ENCODE results near the gene TTBK2. TPM values are rescaled to one million over a fixed set of nuclear protein-coding genes. Genes with fewer than 3 reads are reported as not detected.

The TTBK2 gene
- total RNA-seq, 1 experiment from 2014 or later: 18.6 TPM

- Mint-ChIP-seq H3K27ac (no peak overlapping the region), H3K4me1 (peaks cover 17% of the 10 kb centered on the region), H3K27me3 (ENCODE audit: low read depth) (no peaks in the 10 kb centered on the region), H3K9me3 (no peaks in the 10 kb centered on the region), H3K36me3 (peaks cover 40% of the 10 kb centered on the region), H3K4me3 (no peak overlapping the region)
- no peak for ATAC-seq
- DNase-seq (ENCODE audit: low spot score): no peak
- POLR2A ChIA-PET: interaction anchor here (0.6 to 0.7 kb wide), 4 partner anchors 195 to 1780 kb away, joined by 3 to 10 read pairs (median 4); no protein-coding TSS in a partner anchor
- CTCF ChIA-PET: interaction anchor here (0.5 to 1.3 kb wide), 4 partner anchors 15 to 200 kb away, joined by 3 to 7 read pairs (median 4); no protein-coding TSS in a partner anchor
- TF ChIP-seq JAZF1 (CRISPR knock-in tag; IDR thresholded peaks at IDR 0.05) (no peak), MLX (CRISPR knock-in tag; IDR thresholded peaks at IDR 0.05) (no peak), FOXJ3 (CRISPR knock-in tag; IDR thresholded peaks at IDR 0.05; ENCODE audit: borderline replicate concordance) (no peak), ELF4 (CRISPR knock-in tag; IDR thresholded peaks at IDR 0.05; ENCODE audit: low read depth) (no peak), FOXP1 (CRISPR knock-in tag; IDR thresholded peaks at IDR 0.05; ENCODE audit: borderline replicate concordance) (no peak), MYBL2 (CRISPR knock-in tag; IDR thresholded peaks at IDR 0.05) (no peak), NFE2L1 (CRISPR knock-in tag; IDR thresholded peaks at IDR 0.05) (no peak), ZNF317 (CRISPR knock-in tag; IDR thresholded peaks at IDR 0.05; ENCODE audit: borderline replicate concordance, low read depth) (no peak), STAT6 (CRISPR knock-in tag; conservative IDR thresholded peaks at IDR 0.05; ENCODE audit: low read depth) (no peak), TCF7 (CRISPR knock-in tag; IDR thresholded peaks at IDR 0.05; ENCODE audit: low read depth) (no peak), ZNF423 (CRISPR knock-in tag; IDR thresholded peaks at IDR 0.05) (no peak), RORB (CRISPR knock-in tag; IDR thresholded peaks at IDR 0.05) (no peak), AR (CRISPR knock-in tag; IDR thresholded peaks at IDR 0.05) (no peak), ZNF121 (CRISPR knock-in tag; IDR thresholded peaks at IDR 0.05) (no peak), ERG (CRISPR knock-in tag; IDR thresholded peaks at IDR 0.05) (no peak)
- TF ChIP-seq, protein P1, sequence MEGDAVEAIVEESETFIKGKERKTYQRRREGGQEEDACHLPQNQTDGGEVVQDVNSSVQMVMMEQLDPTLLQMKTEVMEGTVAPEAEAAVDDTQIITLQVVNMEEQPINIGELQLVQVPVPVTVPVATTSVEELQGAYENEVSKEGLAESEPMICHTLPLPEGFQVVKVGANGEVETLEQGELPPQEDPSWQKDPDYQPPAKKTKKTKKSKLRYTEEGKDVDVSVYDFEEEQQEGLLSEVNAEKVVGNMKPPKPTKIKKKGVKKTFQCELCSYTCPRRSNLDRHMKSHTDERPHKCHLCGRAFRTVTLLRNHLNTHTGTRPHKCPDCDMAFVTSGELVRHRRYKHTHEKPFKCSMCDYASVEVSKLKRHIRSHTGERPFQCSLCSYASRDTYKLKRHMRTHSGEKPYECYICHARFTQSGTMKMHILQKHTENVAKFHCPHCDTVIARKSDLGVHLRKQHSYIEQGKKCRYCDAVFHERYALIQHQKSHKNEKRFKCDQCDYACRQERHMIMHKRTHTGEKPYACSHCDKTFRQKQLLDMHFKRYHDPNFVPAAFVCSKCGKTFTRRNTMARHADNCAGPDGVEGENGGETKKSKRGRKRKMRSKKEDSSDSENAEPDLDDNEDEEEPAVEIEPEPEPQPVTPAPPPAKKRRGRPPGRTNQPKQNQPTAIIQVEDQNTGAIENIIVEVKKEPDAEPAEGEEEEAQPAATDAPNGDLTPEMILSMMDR (IDR thresholded peaks at IDR 0.05): no peak
- TF ChIP-seq, protein P2, sequence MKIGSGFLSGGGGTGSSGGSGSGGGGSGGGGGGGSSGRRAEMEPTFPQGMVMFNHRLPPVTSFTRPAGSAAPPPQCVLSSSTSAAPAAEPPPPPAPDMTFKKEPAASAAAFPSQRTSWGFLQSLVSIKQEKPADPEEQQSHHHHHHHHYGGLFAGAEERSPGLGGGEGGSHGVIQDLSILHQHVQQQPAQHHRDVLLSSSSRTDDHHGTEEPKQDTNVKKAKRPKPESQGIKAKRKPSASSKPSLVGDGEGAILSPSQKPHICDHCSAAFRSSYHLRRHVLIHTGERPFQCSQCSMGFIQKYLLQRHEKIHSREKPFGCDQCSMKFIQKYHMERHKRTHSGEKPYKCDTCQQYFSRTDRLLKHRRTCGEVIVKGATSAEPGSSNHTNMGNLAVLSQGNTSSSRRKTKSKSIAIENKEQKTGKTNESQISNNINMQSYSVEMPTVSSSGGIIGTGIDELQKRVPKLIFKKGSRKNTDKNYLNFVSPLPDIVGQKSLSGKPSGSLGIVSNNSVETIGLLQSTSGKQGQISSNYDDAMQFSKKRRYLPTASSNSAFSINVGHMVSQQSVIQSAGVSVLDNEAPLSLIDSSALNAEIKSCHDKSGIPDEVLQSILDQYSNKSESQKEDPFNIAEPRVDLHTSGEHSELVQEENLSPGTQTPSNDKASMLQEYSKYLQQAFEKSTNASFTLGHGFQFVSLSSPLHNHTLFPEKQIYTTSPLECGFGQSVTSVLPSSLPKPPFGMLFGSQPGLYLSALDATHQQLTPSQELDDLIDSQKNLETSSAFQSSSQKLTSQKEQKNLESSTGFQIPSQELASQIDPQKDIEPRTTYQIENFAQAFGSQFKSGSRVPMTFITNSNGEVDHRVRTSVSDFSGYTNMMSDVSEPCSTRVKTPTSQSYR (CRISPR knock-in tag; IDR thresholded peaks at IDR 0.05): no peak
- TF ChIP-seq, protein P3, sequence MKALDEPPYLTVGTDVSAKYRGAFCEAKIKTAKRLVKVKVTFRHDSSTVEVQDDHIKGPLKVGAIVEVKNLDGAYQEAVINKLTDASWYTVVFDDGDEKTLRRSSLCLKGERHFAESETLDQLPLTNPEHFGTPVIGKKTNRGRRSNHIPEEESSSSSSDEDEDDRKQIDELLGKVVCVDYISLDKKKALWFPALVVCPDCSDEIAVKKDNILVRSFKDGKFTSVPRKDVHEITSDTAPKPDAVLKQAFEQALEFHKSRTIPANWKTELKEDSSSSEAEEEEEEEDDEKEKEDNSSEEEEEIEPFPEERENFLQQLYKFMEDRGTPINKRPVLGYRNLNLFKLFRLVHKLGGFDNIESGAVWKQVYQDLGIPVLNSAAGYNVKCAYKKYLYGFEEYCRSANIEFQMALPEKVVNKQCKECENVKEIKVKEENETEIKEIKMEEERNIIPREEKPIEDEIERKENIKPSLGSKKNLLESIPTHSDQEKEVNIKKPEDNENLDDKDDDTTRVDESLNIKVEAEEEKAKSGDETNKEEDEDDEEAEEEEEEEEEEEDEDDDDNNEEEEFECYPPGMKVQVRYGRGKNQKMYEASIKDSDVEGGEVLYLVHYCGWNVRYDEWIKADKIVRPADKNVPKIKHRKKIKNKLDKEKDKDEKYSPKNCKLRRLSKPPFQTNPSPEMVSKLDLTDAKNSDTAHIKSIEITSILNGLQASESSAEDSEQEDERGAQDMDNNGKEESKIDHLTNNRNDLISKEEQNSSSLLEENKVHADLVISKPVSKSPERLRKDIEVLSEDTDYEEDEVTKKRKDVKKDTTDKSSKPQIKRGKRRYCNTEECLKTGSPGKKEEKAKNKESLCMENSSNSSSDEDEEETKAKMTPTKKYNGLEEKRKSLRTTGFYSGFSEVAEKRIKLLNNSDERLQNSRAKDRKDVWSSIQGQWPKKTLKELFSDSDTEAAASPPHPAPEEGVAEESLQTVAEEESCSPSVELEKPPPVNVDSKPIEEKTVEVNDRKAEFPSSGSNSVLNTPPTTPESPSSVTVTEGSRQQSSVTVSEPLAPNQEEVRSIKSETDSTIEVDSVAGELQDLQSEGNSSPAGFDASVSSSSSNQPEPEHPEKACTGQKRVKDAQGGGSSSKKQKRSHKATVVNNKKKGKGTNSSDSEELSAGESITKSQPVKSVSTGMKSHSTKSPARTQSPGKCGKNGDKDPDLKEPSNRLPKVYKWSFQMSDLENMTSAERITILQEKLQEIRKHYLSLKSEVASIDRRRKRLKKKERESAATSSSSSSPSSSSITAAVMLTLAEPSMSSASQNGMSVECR (CRISPR knock-in tag; IDR thresholded peaks at IDR 0.05; ENCODE audit: borderline replicate concordance): no peak
- TF ChIP-seq, protein P4, sequence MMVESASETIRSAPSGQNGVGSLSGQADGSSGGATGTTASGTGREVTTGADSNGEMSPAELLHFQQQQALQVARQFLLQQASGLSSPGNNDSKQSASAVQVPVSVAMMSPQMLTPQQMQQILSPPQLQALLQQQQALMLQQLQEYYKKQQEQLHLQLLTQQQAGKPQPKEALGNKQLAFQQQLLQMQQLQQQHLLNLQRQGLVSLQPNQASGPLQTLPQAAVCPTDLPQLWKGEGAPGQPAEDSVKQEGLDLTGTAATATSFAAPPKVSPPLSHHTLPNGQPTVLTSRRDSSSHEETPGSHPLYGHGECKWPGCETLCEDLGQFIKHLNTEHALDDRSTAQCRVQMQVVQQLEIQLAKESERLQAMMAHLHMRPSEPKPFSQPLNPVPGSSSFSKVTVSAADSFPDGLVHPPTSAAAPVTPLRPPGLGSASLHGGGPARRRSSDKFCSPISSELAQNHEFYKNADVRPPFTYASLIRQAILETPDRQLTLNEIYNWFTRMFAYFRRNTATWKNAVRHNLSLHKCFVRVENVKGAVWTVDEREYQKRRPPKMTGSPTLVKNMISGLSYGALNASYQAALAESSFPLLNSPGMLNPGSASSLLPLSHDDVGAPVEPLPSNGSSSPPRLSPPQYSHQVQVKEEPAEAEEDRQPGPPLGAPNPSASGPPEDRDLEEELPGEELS (CRISPR knock-in tag; IDR thresholded peaks at IDR 0.05): no peak
Observed at GRCh38 chr15:42726114-42726513, 194.5 kb downstream of the TTBK2 start.

All from WTC11 (cell line).